SK-N-SH treated with all-trans-retinoic acid at 6 μM for 48 hours (cell line): ENCODE data around the gene TST.

Experiments
- CSDC2 ChIP-seq: fragments of 250-450 bp; sonication (Bioruptor Pico); IDR thresholded peaks from 2 replicates; pipeline ENCODE4 v1.5.0; 2020; ENCODE audit warnings: mild to moderate bottlenecking, moderate library complexity
- SNAI2 ChIP-seq: fragments of 250-450 bp; sonication (Bioruptor Pico); IDR thresholded peaks from 2 replicates; pipeline ENCODE4 v1.5.0; 2020; ENCODE audit warnings: mild to moderate bottlenecking, moderate library complexity
- ZFP30 ChIP-seq: fragments of 450-650 bp; formaldehyde crosslinking; IDR thresholded peaks from 2 replicates; pipeline ENCODE4 v1.5.0; 2022; ENCODE audit warnings: mild to moderate bottlenecking, moderate library complexity
- TF ChIP-seq, protein P1 (sequence below): fragments of 250-450 bp; sonication (Bioruptor Pico); IDR thresholded peaks from 2 replicates; pipeline ENCODE4 v1.5.1; 2020; ENCODE audit warnings: low read depth, mild to moderate bottlenecking, moderate library complexity

DNA sequence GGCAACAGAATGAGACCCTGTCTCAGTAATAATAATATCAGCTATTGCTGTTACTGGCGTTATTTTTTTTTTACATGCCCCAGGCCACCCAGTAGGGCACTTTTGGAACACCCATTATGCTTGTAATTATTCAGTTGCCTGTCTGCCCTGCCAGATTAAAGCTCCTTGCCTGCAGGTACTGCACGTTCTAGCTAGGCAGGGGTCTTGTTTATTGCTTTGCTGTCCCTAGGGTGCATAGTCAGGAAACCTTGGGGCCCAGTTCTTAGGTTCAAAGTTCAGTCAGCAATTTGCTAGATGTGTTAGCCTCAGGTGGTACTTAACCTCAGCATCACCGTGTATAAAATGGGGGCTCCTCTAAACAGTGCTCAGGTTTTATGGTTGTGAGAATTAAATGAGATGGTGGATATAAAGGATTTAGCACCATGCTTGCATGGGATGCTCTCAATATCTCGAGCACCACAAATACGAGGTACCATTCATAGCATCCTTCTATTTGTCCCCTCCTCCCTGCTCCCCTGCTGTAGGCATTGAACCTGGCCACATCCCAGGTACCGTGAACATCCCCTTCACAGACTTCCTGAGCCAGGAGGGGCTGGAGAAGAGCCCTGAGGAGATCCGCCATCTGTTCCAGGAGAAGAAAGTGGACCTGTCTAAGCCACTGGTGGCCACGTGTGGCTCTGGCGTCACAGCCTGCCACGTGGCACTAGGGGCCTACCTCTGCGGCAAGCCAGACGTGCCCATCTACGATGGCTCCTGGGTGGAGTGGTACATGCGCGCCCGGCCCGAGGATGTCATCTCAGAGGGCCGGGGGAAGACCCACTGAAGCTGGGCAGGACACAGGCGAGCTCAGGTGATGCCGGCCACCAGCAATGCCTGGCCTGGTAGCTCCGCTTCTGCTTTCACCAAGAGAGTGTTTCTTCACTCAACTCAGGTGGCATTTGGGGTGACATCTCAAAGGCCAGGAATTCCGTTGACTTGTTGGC is 9.7 kb upstream of the TST start:
- no peak for TF ChIP-seq SNAI2 (CRISPR knock-in tag)
- TF ChIP-seq CSDC2 (CRISPR knock-in tag): no peak
- no peak for TF ChIP-seq ZFP30
- TF ChIP-seq, protein P1, sequence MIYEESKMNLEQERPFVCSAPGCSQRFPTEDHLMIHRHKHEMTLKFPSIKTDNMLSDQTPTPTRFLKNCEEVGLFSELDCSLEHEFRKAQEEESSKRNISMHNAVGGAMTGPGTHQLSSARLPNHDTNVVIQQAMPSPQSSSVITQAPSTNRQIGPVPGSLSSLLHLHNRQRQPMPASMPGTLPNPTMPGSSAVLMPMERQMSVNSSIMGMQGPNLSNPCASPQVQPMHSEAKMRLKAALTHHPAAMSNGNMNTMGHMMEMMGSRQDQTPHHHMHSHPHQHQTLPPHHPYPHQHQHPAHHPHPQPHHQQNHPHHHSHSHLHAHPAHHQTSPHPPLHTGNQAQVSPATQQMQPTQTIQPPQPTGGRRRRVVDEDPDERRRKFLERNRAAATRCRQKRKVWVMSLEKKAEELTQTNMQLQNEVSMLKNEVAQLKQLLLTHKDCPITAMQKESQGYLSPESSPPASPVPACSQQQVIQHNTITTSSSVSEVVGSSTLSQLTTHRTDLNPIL (CRISPR knock-in tag): no peak
